ENCODE results near the gene PARP16.

The PARP16 gene

DNA sequence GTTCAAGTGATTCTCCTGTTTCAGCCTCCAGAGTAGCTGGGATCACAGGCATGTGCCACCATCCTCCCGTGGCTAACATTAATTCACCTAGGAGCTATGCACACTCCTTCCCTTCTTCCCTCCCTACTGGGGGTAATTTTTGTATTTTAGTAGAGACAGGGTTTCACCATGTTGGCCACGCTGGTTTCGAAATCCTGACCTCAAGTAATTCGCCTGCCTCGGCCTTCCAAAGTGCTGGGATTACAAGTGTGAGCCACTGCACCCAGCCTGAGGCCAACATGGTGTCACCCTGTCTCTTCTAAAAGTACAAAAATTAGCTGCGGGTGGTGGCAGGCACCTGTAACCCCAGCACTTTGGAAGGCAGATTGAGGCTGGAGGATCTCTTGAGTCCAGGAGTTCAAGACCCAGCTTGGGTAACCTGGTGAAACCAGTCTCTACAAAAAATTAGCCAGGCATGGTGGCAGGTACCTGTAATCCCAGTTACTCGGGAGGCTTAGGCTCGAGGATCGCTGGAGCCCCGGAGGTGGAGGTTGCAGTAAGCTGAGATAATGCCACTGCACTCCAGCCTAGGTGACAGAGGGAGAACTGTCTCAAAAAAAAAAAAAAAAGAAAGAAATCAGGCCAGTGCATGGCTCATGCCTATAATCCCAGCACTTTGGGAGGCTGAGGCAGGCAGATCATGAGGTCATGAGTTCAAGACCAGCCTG, 23.9 kb upstream of the PARP16 start:
- no peak for DNase-seq

DNA sequence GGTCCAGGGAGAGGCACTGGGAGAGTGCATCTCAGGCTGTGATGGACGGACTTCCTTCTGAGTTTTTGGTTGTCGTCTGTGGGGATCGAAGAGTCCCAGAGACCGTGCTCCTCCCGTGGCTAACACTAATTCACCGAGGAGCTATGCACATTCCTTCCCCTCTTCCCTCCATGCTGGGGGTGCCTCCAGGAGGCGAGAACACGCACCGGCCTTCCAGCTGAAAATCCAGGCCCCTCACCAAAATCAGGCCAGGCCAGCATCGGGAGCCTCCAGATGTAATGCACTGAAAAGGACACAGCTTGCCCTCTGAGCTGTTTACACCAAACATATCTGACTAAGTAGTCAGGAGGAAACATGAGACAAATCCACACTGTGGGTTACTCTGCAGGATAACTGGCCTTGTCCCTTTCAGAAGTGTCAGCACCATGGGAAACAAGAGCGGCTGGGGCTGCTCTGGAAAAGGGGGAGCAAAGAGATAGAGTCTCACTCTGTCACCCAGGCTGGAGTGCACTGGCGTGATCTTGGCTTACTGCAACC, 23.3 kb upstream of the PARP16 start:
- DNase-seq: no peak

DNA sequence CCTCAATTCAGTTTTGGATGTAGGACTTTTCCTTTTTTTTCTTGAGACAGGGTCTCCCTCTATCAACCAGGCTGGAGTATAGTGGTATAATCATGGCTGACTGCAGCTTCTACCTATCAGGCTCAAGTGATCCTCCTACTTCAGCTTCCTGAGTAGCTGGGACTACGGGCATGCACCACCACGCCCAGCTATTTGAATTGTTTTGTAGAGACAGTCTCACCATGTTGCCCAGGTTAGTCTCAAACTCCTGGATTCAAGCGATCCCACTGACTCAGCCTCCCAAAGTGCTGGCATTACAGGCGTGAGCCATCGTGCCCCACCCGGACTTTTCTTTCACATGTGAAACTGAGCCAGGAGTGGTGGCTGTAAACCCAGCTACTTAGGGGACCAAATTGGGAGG, 21.3 kb upstream of the PARP16 start:
- DNase-seq: no peak

GRCh38 chr15:65306551-65306950, 19.9 kb upstream of the PARP16 start:
- no peak for DNase-seq

GRCh38 chr15:65305776-65306175, 19.1 kb upstream of the PARP16 start:
- no peak for DNase-seq

- DNase-seq: no peak
These were observed 18.6 kb upstream of the PARP16 start for GRCh38 chr15:65305150-65305758.

DNA sequence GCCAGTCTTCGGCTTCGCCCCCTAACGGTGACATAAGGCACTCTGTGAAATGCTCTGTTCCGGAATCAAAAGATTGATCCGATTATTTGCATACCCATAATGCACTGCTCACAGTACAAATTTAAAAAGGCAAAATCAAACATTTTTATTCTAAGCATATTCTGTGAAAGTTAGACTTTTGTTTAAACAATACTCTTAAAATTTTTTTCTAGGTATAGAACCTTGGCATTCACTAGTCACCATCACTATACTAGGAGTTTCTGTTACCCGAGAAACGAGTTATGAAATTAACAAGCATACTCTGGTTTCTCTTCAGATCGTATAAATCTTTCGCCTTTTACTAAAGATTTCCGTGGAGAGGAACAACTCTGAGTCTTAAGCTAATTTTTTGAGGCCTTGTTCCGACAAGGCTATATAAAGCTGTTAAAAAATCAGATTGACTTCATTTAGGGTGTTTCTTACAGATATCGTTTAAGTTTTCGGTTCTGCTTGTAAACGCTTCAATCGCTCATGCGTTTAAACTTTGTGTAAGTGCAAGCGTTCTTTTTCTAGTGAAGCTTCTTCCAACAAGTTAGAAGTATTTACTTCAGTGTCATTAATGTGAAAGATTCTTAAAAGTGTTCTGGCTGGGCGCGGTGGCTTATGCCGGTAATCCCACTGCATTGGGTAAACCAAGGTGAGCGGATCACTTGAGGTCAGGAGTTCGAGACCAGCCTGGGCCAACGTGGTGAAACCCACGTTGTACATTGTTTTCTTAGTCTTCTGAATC, 17.9 kb upstream of the PARP16 start, which contains the start of gene RNU5B-1:
TSS of gene RNU5B-1 (plus strand) at position 297 of the 769 bp plus-strand sequence.
- peak; percentile 96 for DNase-seq

DNA sequence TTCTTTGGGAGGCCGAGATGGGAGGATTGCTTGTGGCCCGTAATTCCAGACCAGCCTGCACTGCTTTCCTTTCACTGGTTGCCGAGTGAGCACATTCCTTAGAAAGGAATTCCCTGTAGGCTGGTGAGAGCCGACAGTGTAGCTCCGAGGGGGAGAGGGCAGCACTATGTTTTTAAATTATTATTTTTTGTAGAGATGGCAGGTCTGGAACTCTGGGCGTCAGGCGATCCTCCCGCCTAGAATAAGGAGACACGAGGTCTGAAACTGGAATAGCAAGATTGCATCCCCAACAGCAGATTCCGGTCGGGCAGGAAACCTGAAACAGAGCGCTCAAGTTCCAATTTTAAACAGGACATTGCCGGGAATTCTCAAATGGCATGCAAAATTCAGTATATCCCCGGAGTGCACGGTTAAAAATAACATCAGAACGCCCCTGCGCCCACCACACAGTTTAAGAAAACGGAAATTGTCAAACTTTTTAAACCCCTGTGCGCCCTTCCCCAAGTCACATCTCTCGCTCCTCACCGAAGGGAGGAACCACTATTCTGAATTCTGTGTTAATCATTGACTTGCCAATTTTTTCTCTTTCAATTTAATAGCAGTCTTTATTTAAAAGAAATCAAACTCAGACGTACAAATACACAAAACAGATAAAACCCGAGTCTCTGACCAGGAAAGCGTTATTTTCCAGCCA, 17.2 kb upstream of the PARP16 start:
- DNase-seq: peak; percentile 49

DNA sequence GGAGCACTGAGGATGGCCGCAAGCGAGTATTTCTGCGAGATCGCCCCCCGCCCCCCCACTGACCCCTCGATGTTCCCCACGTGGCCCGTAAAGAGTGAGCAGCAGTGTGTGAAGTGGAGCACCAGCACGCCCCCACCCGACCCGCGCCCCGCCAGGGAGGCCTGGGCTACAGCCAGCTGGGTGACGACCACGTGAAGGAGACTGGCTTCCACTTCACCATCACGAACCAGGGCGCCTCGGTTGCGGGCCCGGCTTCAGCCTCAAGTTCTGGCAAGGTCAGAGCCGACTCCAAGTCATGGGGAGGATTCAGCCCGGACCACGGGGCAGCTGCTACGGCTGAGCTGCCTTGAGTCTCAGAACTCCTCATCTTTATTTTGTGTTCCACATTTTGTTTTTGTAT, 15.4 kb upstream of the PARP16 start:
- DNase-seq: no peak

- no peak for DNase-seq
These were observed 14.3 kb upstream of the PARP16 start for GRCh38 chr15:65300924-65301441.

- DNase-seq: no peak
These were observed 12.0 kb upstream of the PARP16 start for GRCh38 chr15:65298731-65299130.

GRCh38 chr15:65292938-65293518, 6.3 kb upstream of the PARP16 start:
- DNase-seq: peak; percentile 56

DNA sequence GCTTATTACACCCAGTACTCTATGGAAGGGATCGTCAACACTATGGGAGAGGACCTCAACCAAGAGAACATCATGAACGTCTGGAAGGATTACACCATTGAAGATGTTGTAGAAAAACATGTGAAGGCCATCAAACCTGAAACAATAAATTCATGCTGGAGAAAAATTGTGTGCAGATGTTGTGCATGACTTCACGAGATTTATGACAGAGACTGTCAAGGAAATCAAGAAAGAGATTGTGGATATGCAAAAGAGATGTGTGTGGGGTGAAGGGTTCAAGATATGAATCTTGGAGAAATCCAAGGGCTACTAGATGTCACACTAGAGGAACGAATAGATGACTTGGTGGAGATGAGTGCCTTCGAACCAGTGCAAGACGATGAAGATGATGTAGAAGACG, 3.5 kb upstream of the PARP16 start:
- no peak for DNase-seq

DNA sequence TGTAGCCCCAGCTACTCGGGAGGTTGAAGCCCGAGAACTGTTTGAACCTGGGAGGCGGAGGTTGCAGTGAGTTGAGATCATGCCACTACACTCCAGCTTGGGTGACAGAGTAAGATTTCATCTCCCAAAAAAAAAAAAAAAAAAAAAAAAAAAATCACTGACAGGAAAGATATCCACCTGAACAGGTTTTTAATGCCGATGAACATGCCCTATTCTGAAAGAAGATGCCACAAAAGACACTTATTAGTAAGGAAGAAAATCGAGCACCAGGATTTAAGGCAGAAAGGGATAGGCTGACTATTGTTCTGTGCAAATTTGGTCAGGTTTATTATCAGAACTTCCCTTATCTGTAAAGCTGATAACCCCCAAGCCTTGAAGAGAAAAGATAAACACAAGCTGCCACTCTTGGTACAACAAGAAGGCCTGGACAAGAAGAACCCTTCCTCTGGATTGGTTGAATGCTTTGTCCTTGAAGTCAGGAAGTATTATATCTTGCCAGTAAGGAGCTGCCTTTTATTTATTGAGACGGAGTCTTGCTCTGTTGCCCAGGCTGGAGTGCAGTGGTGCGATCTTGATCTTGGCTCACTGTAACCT, 2.7 kb upstream of the PARP16 start:
- DNase-seq: no peak

- DNase-seq: no peak
These were observed 805 bp upstream of the PARP16 start for GRCh38 chr15:65287520-65287855.

GRCh38 chr15:65286069-65286703, 497 bp downstream of the PARP16 start:
- peak; percentile 71 for DNase-seq

DNA sequence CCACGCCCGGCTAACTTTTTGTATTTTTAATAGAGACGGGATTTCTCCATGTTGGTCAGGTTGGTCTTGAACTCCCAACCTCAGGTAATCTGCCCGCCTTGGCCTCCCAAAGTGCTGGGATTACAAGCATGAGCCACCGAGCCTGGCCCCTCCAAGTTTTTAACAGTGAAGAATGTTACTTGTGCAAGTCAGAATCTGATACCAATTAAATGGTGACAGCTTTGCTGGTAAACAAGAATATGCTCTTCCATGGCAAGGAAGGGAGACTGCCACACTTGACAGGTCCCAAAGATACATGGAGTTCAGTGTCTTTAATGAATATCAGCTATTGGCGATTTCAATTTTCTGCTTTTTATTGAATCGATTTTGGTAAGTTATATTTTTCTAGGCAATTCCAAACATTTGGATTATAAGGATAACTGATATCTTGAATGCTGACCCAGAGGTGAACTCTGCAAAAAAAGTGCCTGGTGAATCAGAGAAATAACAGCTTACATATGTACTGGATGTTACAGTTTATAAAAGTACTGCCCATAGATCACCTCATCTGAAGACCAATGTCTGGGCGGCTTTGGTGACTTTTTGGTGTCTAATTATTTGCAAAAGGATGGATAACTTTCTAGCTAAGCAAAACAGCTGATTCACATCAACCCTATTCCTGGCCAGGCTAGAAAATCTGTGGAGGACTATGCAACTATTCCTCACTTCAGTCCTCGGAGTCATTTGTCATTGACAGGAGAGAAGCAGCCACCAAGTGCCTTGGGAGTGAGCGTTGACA, 1.2 kb downstream of the PARP16 start:
- no peak for DNase-seq

DNA sequence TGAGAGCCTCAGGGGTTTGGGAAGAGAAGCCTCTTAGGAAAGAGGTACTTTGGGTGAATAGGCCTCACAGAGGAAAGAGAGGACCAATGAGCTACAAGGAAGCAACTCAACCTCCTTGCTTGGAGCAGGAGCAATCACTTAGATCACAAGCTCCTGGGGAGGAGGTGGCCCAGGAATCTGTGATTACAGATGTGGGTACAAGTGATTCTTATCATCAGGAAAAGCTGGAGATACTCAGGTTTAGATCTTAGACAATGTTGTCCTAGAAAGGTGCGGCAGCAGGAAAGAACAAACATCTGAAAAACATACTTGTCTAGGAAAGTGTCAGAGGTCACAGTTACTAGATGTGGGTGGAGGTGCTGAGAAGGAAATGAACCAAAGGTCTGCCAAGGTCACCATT, 8.2 kb downstream of the PARP16 start:
- no peak for DNase-seq

DNA sequence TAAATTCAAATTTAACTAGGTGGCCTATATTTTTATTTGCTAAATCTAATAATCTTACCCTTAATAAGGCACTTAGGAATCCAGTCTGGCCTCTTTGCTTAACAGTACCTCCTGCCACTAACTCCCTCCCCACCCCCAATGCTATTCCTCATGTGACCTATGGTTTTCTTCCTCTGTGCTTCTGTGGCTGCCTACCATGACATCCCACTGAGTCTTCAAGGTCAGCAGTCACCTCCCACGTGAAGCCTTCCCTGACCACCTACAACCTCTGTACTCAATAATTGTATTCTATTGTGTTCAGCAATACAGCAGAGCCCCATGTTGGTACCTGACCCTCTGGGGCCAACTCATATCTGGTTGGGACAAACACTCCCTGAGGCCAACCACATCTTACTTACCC, 9.7 kb downstream of the PARP16 start:
- no peak for DNase-seq

DNA sequence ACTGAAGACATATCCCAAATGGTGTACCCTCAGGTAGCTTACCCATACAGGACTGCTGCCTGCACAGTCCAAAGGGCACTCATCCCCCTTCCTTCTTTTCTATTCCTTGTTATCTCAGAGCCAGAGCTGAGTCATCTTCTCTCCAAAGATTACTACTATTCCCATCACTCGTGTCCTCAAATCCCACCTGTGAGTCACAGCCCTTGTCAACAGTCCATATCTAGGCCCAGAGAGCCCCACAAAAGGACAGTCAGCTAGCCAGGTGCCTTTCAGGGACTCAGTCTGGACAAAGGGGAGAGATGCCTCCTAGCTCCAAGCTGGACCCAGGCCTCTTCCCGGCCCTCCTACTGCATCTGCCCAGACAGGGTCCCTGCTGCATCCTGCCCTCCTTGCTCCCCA, 11.0 kb downstream of the PARP16 start:
- DNase-seq: no peak

All from RPMI8226 (cell line).